Neural crest cell (in vitro differentiated cells): ENCODE data around the gene OR11L1. TPM values are rescaled to one million over a fixed set of nuclear protein-coding genes. Genes with fewer than 3 reads are reported as not detected.

Source experiments
- DNase-seq: peaks from one replicate; pipeline ENCODE4 v3.0.0; 2021; ENCODE audit warnings: low read depth, mixed read lengths, low spot score
- H3K27ac Mint-ChIP-seq: one replicate; pipeline ENCODE4 v1.8.0; 2021; ENCODE audit warnings: mild to moderate bottlenecking, mixed read lengths; ENCODE audit not compliant: unreplicated experiment
- H3K27me3 Mint-ChIP-seq: 2 replicates; pipeline ENCODE4 v1.8.0; 2021; ENCODE audit warnings: low read depth, mild to moderate bottlenecking, mixed read lengths
- H3K36me3 Mint-ChIP-seq: 2 replicates; pipeline ENCODE4 v1.8.0; 2021; ENCODE audit warnings: low read depth, mild to moderate bottlenecking, mixed read lengths
- H3K4me1 Mint-ChIP-seq: 2 replicates; pipeline ENCODE4 v1.8.0; 2021; ENCODE audit warnings: mixed read lengths
- H3K4me3 Mint-ChIP-seq: one replicate; pipeline ENCODE4 v1.8.0; 2021; ENCODE audit warnings: mild to moderate bottlenecking, mixed read lengths
- H3K9me3 Mint-ChIP-seq: 2 replicates; pipeline ENCODE4 v1.8.0; 2021; ENCODE audit warnings: mixed read lengths
- CTCF ChIP-seq: fragments of 200-600 bp; sonication (generic); conservative IDR thresholded peaks from 2 replicates; pipeline ENCODE4 v1.5.0; 2021; ENCODE audit warnings: antibody characterized with exemption, mild to moderate bottlenecking
- long read RNA-seq: library from polyadenylated mRNA; unstranded; transcript quantifications from one replicate; pipeline ENCODE4 v2.0.0, GENCODE V29; 2020
- total RNA-seq: library from RNA; stranded (reverse); gene quantifications from 2 replicates; pipeline ENCODE4 v1.2.1, GENCODE V29; 2021

Gene OR11L1, protein sequence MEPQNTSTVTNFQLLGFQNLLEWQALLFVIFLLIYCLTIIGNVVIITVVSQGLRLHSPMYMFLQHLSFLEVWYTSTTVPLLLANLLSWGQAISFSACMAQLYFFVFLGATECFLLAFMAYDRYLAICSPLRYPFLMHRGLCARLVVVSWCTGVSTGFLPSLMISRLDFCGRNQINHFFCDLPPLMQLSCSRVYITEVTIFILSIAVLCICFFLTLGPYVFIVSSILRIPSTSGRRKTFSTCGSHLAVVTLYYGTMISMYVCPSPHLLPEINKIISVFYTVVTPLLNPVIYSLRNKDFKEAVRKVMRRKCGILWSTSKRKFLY
- not detected in 2 replicates for total RNA-seq
- long read RNA-seq = 0 reads

DNA sequence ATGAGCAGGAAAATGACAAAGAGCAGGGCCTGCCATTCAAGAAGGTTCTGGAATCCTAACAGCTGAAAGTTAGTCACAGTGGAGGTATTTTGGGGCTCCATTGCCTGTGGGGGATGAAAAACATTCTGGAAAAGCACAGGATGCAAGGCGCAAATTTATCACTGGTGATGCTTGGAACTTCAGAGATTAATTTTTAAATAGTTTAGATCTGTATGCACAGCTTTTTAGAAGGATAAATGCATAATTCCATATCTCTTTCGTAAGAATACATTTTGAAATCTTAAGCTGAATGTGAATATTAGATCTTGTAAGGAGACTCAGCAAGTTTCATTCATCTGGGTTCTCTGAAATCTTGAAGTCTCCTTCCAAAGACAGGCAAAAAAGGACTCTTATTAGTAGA lies at the start of gene OR11L1:
OR11L1 (minus strand) TSS at position 101 of the 400 bp plus-strand sequence; CDS start at position 101, 0 bp downstream.
- H3K27me3 Mint-ChIP-seq = no peaks in the 10 kb centered on the region
- no peak within 1 kb of the TSS for H3K27ac Mint-ChIP-seq
- H3K9me3 Mint-ChIP-seq = peaks cover 12% of the 10 kb centered on the region
- no peak for DNase-seq
- TF ChIP-seq CTCF = no peak
- H3K4me3 Mint-ChIP-seq = no peak within 1 kb of the TSS
- peaks cover 4% of the 10 kb centered on the region for H3K36me3 Mint-ChIP-seq
- no peaks in the 10 kb centered on the region for H3K4me1 Mint-ChIP-seq

GRCh38 chr1:247884797-247885413 lies 43.2 kb upstream of the OR11L1 start:
- Mint-ChIP-seq H3K9me3 (no peaks in the 10 kb centered on the region), H3K36me3 (no peaks in the 10 kb centered on the region), H3K27me3 (no peaks in the 10 kb centered on the region), H3K4me1 (no peaks in the 10 kb centered on the region), H3K27ac (no peak overlapping the region), H3K4me3 (no peak overlapping the region)
- no peak for DNase-seq
- no peak for TF ChIP-seq CTCF

DNA sequence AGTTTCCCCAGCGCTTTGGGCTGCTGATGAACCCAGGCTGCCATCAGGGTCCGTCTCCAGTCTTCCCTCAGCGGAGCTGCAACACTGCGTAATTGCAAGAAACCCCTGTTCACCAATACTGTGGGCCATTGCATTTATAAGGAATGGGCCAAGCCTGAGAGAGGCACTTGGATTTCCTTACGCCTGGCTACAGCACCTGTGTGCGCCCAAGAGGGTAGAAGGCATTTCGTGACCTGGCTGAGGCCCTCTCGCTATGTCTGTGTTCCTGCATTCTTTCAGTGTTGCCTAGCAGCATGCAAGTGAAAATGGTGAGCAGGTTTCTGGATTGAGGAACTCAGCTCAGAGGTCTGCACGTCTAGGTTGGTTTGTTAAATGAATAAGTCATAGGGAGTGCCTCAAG lies 41.6 kb upstream of the OR11L1 start:
- Mint-ChIP-seq H3K27me3 (no peaks in the 10 kb centered on the region), H3K4me1 (no peaks in the 10 kb centered on the region), H3K4me3 (no peak overlapping the region), H3K9me3 (peaks cover 2% of the 10 kb centered on the region), H3K27ac (no peak overlapping the region), H3K36me3 (peaks cover 2% of the 10 kb centered on the region)
- no peak for TF ChIP-seq CTCF
- DNase-seq = no peak

DNA sequence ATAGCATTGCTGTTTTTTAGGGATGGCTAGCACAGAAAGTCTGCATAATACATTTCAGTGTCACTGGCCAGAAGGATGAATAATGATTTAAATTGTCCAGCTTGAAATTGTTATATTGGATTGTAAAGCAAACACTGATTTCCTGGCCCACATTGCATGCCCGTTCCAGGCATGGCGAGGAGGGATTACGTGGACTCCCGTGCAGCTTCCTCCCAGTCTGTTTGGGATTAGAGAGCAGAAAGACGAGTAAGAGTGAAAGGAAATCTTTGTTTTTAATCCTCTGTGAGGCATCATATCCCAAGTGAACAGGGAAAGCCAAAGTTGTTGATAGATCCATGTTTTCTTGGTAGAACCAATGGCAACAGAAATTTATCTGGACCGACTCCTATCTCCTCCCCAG lies 23.7 kb upstream of the OR11L1 start:
- Mint-ChIP-seq H3K36me3 (peaks cover 7% of the 10 kb centered on the region), H3K27me3 (no peaks in the 10 kb centered on the region), H3K9me3 (peaks cover 6% of the 10 kb centered on the region), H3K4me3 (no peak overlapping the region), H3K4me1 (no peaks in the 10 kb centered on the region), H3K27ac (no peak overlapping the region)
- DNase-seq = no peak
- TF ChIP-seq CTCF = no peak

GRCh38 chr1:247864644-247865043 lies 22.9 kb upstream of the OR11L1 start:
- H3K9me3 Mint-ChIP-seq = peaks cover 4% of the 10 kb centered on the region
- H3K36me3 Mint-ChIP-seq = peaks cover 5% of the 10 kb centered on the region
- H3K4me1 Mint-ChIP-seq = no peaks in the 10 kb centered on the region
- H3K4me3 Mint-ChIP-seq = no peak overlapping the region
- no peak for DNase-seq
- H3K27ac Mint-ChIP-seq = no peak overlapping the region
- TF ChIP-seq CTCF = no peak
- H3K27me3 Mint-ChIP-seq = no peaks in the 10 kb centered on the region
